ENCODE data around the gene DMD. TPM values are rescaled to one million over a fixed set of nuclear protein-coding genes. Genes with fewer than 3 reads are reported as not detected.
"Not testable (repeated sequence)": the region's sequence is repeated elsewhere in the genome, so short reads cannot be mapped to it uniquely, and the experiment has no call there.

Gene DMD
- total RNA-seq, 1 donor from 2014 or later = 131 TPM

GRCh38 chrX:31545726-31546125 is 1665.6 kb downstream of the DMD start:
- ATAC-seq (no peak), DNase-seq (no peak)
- intact Hi-C loops (cut with micrococcal nuclease) = no loop called here

GRCh38 chrX:31545191-31545590 is 1666.2 kb downstream of the DMD start:
- intact Hi-C loops (cut with micrococcal nuclease) = no loop called here
- ATAC-seq = no peak

GRCh38 chrX:31543634-31544033 is 1667.7 kb downstream of the DMD start:
- DNase-seq (no peak), ATAC-seq (no peak)
- intact Hi-C loops (cut with micrococcal nuclease) = no loop called here

More at GRCh38 chrX:31545191-31545590, 1666.2 kb downstream of the DMD start:
- no peak for DNase-seq

GRCh38 chrX:31542566-31542965 is 1668.8 kb downstream of the DMD start:
- intact Hi-C loops (cut with micrococcal nuclease) = no loop called here
- no peak for ATAC-seq
- DNase-seq = no peak

- intact Hi-C loops (cut with micrococcal nuclease) = no loop called here
- DNase-seq (no peak), ATAC-seq (no peak)
Observed at GRCh38 chrX:31540313-31540712, 1671.0 kb downstream of the DMD start.

- intact Hi-C loops (cut with micrococcal nuclease) = no loop called here
- no peak for DNase-seq
- ATAC-seq = no peak
Observed at GRCh38 chrX:31527455-31528126, 1683.8 kb downstream of the DMD start.

- intact Hi-C loops (cut with micrococcal nuclease) = no loop called here
- DNase-seq = no peak
Observed at GRCh38 chrX:31523884-31524536, 1687.3 kb downstream of the DMD start.

GRCh38 chrX:31522760-31523159 is 1688.6 kb downstream of the DMD start:
- intact Hi-C loops (cut with micrococcal nuclease) = no loop called here
- no peak for DNase-seq
- ATAC-seq = no peak

More at GRCh38 chrX:31523884-31524536, 1687.3 kb downstream of the DMD start:
- no peak for ATAC-seq

GRCh38 chrX:31521941-31522340 is 1689.4 kb downstream of the DMD start:
- DNase-seq (no peak), ATAC-seq (no peak)
- intact Hi-C loops (cut with micrococcal nuclease) = no loop called here

- ATAC-seq = no peak
- intact Hi-C loops (cut with micrococcal nuclease) = no loop called here
- no peak for DNase-seq
Observed at GRCh38 chrX:31516527-31516926, 1694.8 kb downstream of the DMD start.

GRCh38 chrX:31508338-31508737 is 1703.0 kb downstream of the DMD start:
- intact Hi-C loops (cut with micrococcal nuclease) = no loop called here
- no peak for DNase-seq
- ATAC-seq = peak; percentile 59

- DNase-seq (no peak), ATAC-seq (no peak)
- intact Hi-C loops (cut with micrococcal nuclease) = no loop called here
Observed at GRCh38 chrX:31506928-31507327, 1704.4 kb downstream of the DMD start.

GRCh38 chrX:31506360-31506759 is 1705.0 kb downstream of the DMD start:
- DNase-seq (no peak), ATAC-seq (no peak)
- intact Hi-C loops (cut with micrococcal nuclease) = no loop called here

- DNase-seq (no peak), ATAC-seq (no peak)
- intact Hi-C loops (cut with micrococcal nuclease) = no loop called here
Observed at GRCh38 chrX:31500921-31501320, 1710.4 kb downstream of the DMD start.

- ATAC-seq (no peak), DNase-seq (no peak)
- intact Hi-C loops (cut with micrococcal nuclease) = no loop called here
Observed at GRCh38 chrX:31499109-31499508, 1712.2 kb downstream of the DMD start.

- no peak for DNase-seq
- intact Hi-C loops (cut with micrococcal nuclease) = no loop called here
- no peak for ATAC-seq
Observed at GRCh38 chrX:31497086-31497485, 1714.3 kb downstream of the DMD start.

- no peak for DNase-seq
- ATAC-seq = no peak
- intact Hi-C loops (cut with micrococcal nuclease) = no loop called here
Observed at GRCh38 chrX:31487951-31488350, 1723.4 kb downstream of the DMD start.

- intact Hi-C loops (cut with micrococcal nuclease) = no loop called here
- DNase-seq = no peak
- peak; percentile 48 for ATAC-seq
Observed at GRCh38 chrX:31483336-31483735, 1728.0 kb downstream of the DMD start.

GRCh38 chrX:31480696-31481095 is 1730.7 kb downstream of the DMD start:
- ATAC-seq = no peak
- intact Hi-C loops (cut with micrococcal nuclease) = no loop called here
- DNase-seq = no peak

- intact Hi-C loops (cut with micrococcal nuclease) = no loop called here
- DNase-seq (no peak), ATAC-seq (no peak)
Observed at GRCh38 chrX:31471229-31471628, 1740.1 kb downstream of the DMD start.

- intact Hi-C loops (cut with micrococcal nuclease); DNase-seq; ATAC-seq: not testable (repeated sequence)
Observed at GRCh38 chrX:31470753-31471152, 1740.6 kb downstream of the DMD start.
